ENCODE results near the gene NEK8.

The NEK8 gene

DNA sequence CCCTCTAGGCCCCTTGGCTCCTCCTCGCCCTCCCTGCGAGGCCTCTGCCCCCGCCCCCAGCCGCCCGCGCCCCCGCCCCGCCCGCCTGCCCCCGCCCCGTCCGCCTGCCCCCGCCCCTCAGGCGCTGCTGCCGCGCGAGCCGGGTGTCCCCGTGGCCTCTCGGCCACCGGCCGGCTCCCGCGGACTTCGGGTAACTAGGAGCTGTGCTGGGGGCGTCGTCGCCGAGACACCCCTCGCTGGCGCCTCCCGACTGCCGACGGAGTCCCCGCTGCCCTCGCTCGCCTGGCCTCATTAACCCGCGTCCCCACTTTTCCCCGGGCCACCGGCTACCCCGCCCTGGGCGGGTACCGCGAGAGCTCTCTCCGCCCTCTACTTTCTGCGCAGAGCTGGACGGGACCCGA, 2.4 kb upstream of the NEK8 start, which contains the start of gene TLCD1:
Gene TLCD1, minus strand, starts transcription at position 8 of the 401 bp plus-strand sequence. CDS start 136 bp downstream, outside the sequence.
- TF ChIP-seq PATZ1 (CRISPR knock-in tag; IDR thresholded peaks at IDR 0.05; ENCODE audit: borderline replicate concordance) (no peak), RARB (CRISPR knock-in tag; IDR thresholded peaks at IDR 0.05) (no peak), ZNF8 (CRISPR knock-in tag; IDR thresholded peaks at IDR 0.05) (no peak), TCF4 (CRISPR knock-in tag; IDR thresholded peaks at IDR 0.05; ENCODE audit: borderline replicate concordance) (no peak), CSDC2 (CRISPR knock-in tag; IDR thresholded peaks at IDR 0.05) (no peak), SNAI2 (CRISPR knock-in tag; IDR thresholded peaks at IDR 0.05) (no peak), ZC3H10 (CRISPR knock-in tag; IDR thresholded peaks at IDR 0.05) (no peak), OSR1 (CRISPR knock-in tag; IDR thresholded peaks at IDR 0.05) (no peak), PPARA (CRISPR knock-in tag; IDR thresholded peaks at IDR 0.05; ENCODE audit: borderline replicate concordance) (no peak)
- TF ChIP-seq, protein P1, sequence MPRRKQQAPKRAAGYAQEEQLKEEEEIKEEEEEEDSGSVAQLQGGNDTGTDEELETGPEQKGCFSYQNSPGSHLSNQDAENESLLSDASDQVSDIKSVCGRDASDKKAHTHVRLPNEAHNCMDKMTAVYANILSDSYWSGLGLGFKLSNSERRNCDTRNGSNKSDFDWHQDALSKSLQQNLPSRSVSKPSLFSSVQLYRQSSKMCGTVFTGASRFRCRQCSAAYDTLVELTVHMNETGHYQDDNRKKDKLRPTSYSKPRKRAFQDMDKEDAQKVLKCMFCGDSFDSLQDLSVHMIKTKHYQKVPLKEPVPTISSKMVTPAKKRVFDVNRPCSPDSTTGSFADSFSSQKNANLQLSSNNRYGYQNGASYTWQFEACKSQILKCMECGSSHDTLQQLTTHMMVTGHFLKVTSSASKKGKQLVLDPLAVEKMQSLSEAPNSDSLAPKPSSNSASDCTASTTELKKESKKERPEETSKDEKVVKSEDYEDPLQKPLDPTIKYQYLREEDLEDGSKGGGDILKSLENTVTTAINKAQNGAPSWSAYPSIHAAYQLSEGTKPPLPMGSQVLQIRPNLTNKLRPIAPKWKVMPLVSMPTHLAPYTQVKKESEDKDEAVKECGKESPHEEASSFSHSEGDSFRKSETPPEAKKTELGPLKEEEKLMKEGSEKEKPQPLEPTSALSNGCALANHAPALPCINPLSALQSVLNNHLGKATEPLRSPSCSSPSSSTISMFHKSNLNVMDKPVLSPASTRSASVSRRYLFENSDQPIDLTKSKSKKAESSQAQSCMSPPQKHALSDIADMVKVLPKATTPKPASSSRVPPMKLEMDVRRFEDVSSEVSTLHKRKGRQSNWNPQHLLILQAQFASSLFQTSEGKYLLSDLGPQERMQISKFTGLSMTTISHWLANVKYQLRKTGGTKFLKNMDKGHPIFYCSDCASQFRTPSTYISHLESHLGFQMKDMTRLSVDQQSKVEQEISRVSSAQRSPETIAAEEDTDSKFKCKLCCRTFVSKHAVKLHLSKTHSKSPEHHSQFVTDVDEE (CRISPR knock-in tag; IDR thresholded peaks at IDR 0.05) = no peak
- TF ChIP-seq, protein P2, sequence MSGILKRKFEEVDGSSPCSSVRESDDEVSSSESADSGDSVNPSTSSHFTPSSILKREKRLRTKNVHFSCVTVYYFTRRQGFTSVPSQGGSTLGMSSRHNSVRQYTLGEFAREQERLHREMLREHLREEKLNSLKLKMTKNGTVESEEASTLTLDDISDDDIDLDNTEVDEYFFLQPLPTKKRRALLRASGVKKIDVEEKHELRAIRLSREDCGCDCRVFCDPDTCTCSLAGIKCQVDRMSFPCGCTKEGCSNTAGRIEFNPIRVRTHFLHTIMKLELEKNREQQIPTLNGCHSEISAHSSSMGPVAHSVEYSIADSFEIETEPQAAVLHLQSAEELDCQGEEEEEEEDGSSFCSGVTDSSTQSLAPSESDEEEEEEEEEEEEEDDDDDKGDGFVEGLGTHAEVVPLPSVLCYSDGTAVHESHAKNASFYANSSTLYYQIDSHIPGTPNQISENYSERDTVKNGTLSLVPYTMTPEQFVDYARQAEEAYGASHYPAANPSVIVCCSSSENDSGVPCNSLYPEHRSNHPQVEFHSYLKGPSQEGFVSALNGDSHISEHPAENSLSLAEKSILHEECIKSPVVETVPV (CRISPR knock-in tag; IDR thresholded peaks at IDR 0.05) = no peak
- TF ChIP-seq, protein P3, sequence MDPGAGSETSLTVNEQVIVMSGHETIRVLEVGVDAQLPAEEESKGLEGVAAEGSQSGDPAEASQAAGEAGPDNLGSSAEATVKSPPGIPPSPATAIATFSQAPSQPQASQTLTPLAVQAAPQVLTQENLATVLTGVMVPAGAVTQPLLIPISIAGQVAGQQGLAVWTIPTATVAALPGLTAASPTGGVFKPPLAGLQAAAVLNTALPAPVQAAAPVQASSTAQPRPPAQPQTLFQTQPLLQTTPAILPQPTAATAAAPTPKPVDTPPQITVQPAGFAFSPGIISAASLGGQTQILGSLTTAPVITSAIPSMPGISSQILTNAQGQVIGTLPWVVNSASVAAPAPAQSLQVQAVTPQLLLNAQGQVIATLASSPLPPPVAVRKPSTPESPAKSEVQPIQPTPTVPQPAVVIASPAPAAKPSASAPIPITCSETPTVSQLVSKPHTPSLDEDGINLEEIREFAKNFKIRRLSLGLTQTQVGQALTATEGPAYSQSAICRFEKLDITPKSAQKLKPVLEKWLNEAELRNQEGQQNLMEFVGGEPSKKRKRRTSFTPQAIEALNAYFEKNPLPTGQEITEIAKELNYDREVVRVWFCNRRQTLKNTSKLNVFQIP (CRISPR knock-in tag; IDR thresholded peaks at IDR 0.05; ENCODE audit: borderline replicate concordance, low read depth) = no peak
- peak; percentile 54 for ATAC-seq

DNA sequence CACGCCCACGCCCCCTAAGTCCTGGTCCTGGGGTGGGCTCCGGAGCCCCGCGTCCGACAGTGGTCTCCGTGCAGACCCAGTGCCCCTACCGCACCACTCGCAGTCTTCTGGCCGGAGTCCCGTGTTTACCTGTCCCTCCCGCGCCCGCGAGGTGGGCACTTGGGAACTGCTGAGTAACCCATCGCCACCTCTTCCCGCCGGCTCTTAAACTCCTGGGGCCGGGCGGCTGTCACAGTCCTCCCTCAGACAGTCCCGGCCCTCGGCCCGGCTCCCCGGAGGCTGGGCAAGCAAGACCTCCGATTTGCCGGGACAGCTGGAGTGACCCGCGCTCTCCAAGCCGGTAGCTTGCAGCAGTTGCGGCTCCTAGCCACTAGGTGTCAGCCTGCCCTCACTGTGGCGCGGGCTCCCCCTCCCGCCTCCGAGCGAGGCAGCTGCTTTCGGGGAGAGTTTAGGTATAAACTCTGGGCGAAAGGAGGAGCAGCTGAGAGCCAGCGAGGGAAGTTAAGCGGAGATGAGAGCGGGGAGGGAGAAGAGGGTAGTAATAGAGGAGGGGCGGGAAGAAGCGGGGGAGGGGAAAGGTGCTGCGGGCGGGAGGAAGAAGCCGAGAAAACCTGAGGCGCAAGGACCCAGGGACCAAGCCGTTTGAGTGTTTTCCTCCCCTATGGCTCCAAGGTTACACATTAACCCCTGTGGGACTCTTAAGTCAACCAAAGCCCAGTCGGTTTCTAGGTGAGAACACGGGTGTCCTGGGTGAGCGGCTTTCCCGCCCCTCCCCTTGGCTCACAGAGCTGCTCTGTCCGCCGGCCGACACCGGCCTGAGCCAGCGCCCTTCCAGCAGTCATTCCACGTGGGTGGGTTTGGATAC, 1.7 kb upstream of the NEK8 start:
- ATAC-seq = peak; percentile 69
- TF ChIP-seq CSDC2 (CRISPR knock-in tag; IDR thresholded peaks at IDR 0.05) (no peak), ZC3H10 (CRISPR knock-in tag; IDR thresholded peaks at IDR 0.05) (no peak), ZNF70 (CRISPR knock-in tag; IDR thresholded peaks at IDR 0.05) (peak; percentile 82)

- no peak for ATAC-seq
- no peak for TF ChIP-seq SNAI2 (CRISPR knock-in tag; IDR thresholded peaks at IDR 0.05)
- no peak for TF ChIP-seq ZNF565 (CRISPR knock-in tag; conservative IDR thresholded peaks at IDR 0.05; ENCODE audit: low read depth)
- TF ChIP-seq, protein P3 (CRISPR knock-in tag; IDR thresholded peaks at IDR 0.05; ENCODE audit: borderline replicate concordance, low read depth) = no peak
- TF ChIP-seq, protein P4, sequence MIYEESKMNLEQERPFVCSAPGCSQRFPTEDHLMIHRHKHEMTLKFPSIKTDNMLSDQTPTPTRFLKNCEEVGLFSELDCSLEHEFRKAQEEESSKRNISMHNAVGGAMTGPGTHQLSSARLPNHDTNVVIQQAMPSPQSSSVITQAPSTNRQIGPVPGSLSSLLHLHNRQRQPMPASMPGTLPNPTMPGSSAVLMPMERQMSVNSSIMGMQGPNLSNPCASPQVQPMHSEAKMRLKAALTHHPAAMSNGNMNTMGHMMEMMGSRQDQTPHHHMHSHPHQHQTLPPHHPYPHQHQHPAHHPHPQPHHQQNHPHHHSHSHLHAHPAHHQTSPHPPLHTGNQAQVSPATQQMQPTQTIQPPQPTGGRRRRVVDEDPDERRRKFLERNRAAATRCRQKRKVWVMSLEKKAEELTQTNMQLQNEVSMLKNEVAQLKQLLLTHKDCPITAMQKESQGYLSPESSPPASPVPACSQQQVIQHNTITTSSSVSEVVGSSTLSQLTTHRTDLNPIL (CRISPR knock-in tag; IDR thresholded peaks at IDR 0.05; ENCODE audit: low read depth) = no peak
- no peak for TF ChIP-seq ISL1 (CRISPR knock-in tag; IDR thresholded peaks at IDR 0.05)
- no peak for TF ChIP-seq ESRRG (CRISPR knock-in tag; IDR thresholded peaks at IDR 0.05)
- TF ChIP-seq GLIS3 (CRISPR knock-in tag; IDR thresholded peaks at IDR 0.05) = no peak
- no peak for TF ChIP-seq OSR1 (CRISPR knock-in tag; IDR thresholded peaks at IDR 0.05)
- TF ChIP-seq ZNF70 (CRISPR knock-in tag; IDR thresholded peaks at IDR 0.05) = no peak
- no peak for TF ChIP-seq ZNF8 (CRISPR knock-in tag; IDR thresholded peaks at IDR 0.05)
- TF ChIP-seq TOX (CRISPR knock-in tag; IDR thresholded peaks at IDR 0.05; ENCODE audit: borderline replicate concordance) = no peak
- no peak for TF ChIP-seq RARB (CRISPR knock-in tag; IDR thresholded peaks at IDR 0.05)
- TF ChIP-seq, protein P1 (CRISPR knock-in tag; IDR thresholded peaks at IDR 0.05) = no peak
- no peak for TF ChIP-seq PATZ1 (CRISPR knock-in tag; IDR thresholded peaks at IDR 0.05; ENCODE audit: borderline replicate concordance)
Observed at GRCh38 chr17:28729950-28730330, 1.4 kb downstream of the NEK8 start.
